Activated naive CD4-positive, alpha-beta T cell treated with anti-CD3 and anti-CD28 coated beads for 36 hours (primary cell): ENCODE measurements around the gene CENPVL1. TPM values are rescaled to one million over a fixed set of nuclear protein-coding genes. Genes with fewer than 3 reads are reported as not detected.
"Not testable (repeated sequence)": the region's sequence is repeated elsewhere in the genome, so short reads cannot be mapped to it uniquely, and the experiment has no call there.

ENCODE experiments used
- CTCF ChIA-PET: fragments of 350-600 bp; sonication (Branson Sonifier 250); formaldehyde crosslinking; loops from one replicate; lab custom pipeline; 2021; ENCODE audit warnings: antibody characterized with exemption; lab: Charles Lee
- DNase-seq: peaks from one replicate; pipeline ENCODE4 v3.0.0-alpha.2; 2020
- H3K27ac Mint-ChIP-seq: one replicate; pipeline ENCODE4 v1.8.0; 2021; ENCODE audit warnings: mild to moderate bottlenecking, mixed read lengths
- H3K27me3 Mint-ChIP-seq: one replicate; pipeline ENCODE4 v1.8.0; 2021; ENCODE audit warnings: low read depth, mixed read lengths
- H3K36me3 Mint-ChIP-seq: one replicate; pipeline ENCODE4 v1.8.0; 2021; ENCODE audit warnings: low read depth, mixed read lengths
- H3K4me1 Mint-ChIP-seq: one replicate; pipeline ENCODE4 v1.8.0; 2021; ENCODE audit warnings: low read depth, mixed read lengths
- H3K4me3 Mint-ChIP-seq: one replicate; pipeline ENCODE4 v1.8.0; 2021; ENCODE audit warnings: mild to moderate bottlenecking, moderate library complexity, mixed read lengths
- H3K9me3 Mint-ChIP-seq: one replicate; pipeline ENCODE4 v1.8.0; 2021; ENCODE audit warnings: mixed read lengths
- intact Hi-C: fragments of 100-400 bp; cut with micrococcal nuclease; formaldehyde crosslinking; loops from one replicate; pipeline ENCODE4 v1.15.1; 2023
- total RNA-seq, 2 experiments: library from RNA; stranded (reverse); gene quantifications; one replicate each; pipeline ENCODE4 v1.2.3, GENCODE V29; 2021

CENPVL1 gene
- not detected for total RNA-seq

GRCh38 chrX:51710277-51711164 is at the start of gene CENPVL1:
Gene CENPVL1 (plus strand): TSS chrX:51710512. CDS start chrX:51710512, 0 bp downstream.
- H3K4me1 Mint-ChIP-seq, DNase-seq, CTCF ChIA-PET, H3K36me3 Mint-ChIP-seq, intact Hi-C loops, H3K27ac Mint-ChIP-seq, H3K4me3 Mint-ChIP-seq, H3K9me3 Mint-ChIP-seq, H3K27me3 Mint-ChIP-seq: not testable (repeated sequence)

GRCh38 chrX:51665981-51666380 is 44.3 kb upstream of the CENPVL1 start:
- H3K27me3 Mint-ChIP-seq, result peaks cover 3% of the 10 kb centered on the region
- H3K4me3 Mint-ChIP-seq, result no peak overlapping the region
- CTCF ChIA-PET, result interaction anchor here (0.7 to 0.8 kb wide), 2 partner anchors 25 to 321 kb away, joined by 3 read pairs; no protein-coding TSS in a partner anchor
- H3K9me3 Mint-ChIP-seq, result no peaks in the 10 kb centered on the region
- H3K36me3 Mint-ChIP-seq, result no peaks in the 10 kb centered on the region
- H3K27ac Mint-ChIP-seq, result no peak overlapping the region
- DNase-seq, result no peak
- H3K4me1 Mint-ChIP-seq, result peaks cover 4% of the 10 kb centered on the region
- intact Hi-C loops, result no loop called here

GRCh38 chrX:51679689-51680433 is 30.5 kb upstream of the CENPVL1 start:
- H3K4me3 Mint-ChIP-seq, H3K4me1 Mint-ChIP-seq, H3K36me3 Mint-ChIP-seq, DNase-seq, CTCF ChIA-PET, H3K9me3 Mint-ChIP-seq, intact Hi-C loops, H3K27me3 Mint-ChIP-seq, H3K27ac Mint-ChIP-seq: not testable (repeated sequence)

GRCh38 chrX:51681808-51682719 is 28.2 kb upstream of the CENPVL1 start:
- H3K36me3 Mint-ChIP-seq, H3K4me3 Mint-ChIP-seq, H3K27me3 Mint-ChIP-seq, intact Hi-C loops, H3K9me3 Mint-ChIP-seq, H3K4me1 Mint-ChIP-seq, H3K27ac Mint-ChIP-seq, CTCF ChIA-PET, DNase-seq: not testable (repeated sequence)

GRCh38 chrX:51682720-51683062 is 27.6 kb upstream of the CENPVL1 start, which contains the start of gene CENPVL2:
Gene CENPVL2 (minus strand): TSS chrX:51682831. CDS start chrX:51682831, 0 bp downstream.
- H3K4me3 Mint-ChIP-seq, CTCF ChIA-PET, H3K36me3 Mint-ChIP-seq, intact Hi-C loops, H3K9me3 Mint-ChIP-seq, DNase-seq, H3K27me3 Mint-ChIP-seq, H3K27ac Mint-ChIP-seq, H3K4me1 Mint-ChIP-seq: not testable (repeated sequence)

GRCh38 chrX:51694254-51694653 is 16.1 kb upstream of the CENPVL1 start:
- intact Hi-C loops, result no loop called here
- no peaks in the 10 kb centered on the region for H3K36me3 Mint-ChIP-seq
- CTCF ChIA-PET, result no interaction called here
- no peaks in the 10 kb centered on the region for H3K4me1 Mint-ChIP-seq
- no peak for DNase-seq
- H3K4me3 Mint-ChIP-seq, result no peak overlapping the region
- no peaks in the 10 kb centered on the region for H3K9me3 Mint-ChIP-seq
- H3K27me3 Mint-ChIP-seq, result no peaks in the 10 kb centered on the region
- no peak overlapping the region for H3K27ac Mint-ChIP-seq

- intact Hi-C loops, result no loop called here
- Mint-ChIP-seq H3K27ac (no peak overlapping the region), H3K27me3 (no peaks in the 10 kb centered on the region), H3K36me3 (no peaks in the 10 kb centered on the region), H3K4me1 (no peaks in the 10 kb centered on the region), H3K4me3 (no peak overlapping the region), H3K9me3 (no peaks in the 10 kb centered on the region)
- CTCF ChIA-PET, result no interaction called here
- DNase-seq, result no peak
Measured at GRCh38 chrX:51697397-51697796, 12.9 kb upstream of the CENPVL1 start.

- H3K36me3 Mint-ChIP-seq, H3K27me3 Mint-ChIP-seq, intact Hi-C loops, H3K4me3 Mint-ChIP-seq, H3K4me1 Mint-ChIP-seq, CTCF ChIA-PET, H3K27ac Mint-ChIP-seq, H3K9me3 Mint-ChIP-seq, DNase-seq: not testable (repeated sequence)
Measured at GRCh38 chrX:51712943-51713647, 2.8 kb downstream of the CENPVL1 start.

- no peaks in the 10 kb centered on the region for H3K4me1 Mint-ChIP-seq
- no peak overlapping the region for H3K4me3 Mint-ChIP-seq
- no peak for DNase-seq
- CTCF ChIA-PET, result no interaction called here
- no peak overlapping the region for H3K27ac Mint-ChIP-seq
- peaks cover 3% of the 10 kb centered on the region for H3K27me3 Mint-ChIP-seq
- no peaks in the 10 kb centered on the region for H3K36me3 Mint-ChIP-seq
- intact Hi-C loops, result no loop called here
- no peaks in the 10 kb centered on the region for H3K9me3 Mint-ChIP-seq
Measured at GRCh38 chrX:51728202-51728601, 17.9 kb downstream of the CENPVL1 start.

GRCh38 chrX:51737091-51737490 is 26.8 kb downstream of the CENPVL1 start:
- intact Hi-C loops, result no loop called here
- Mint-ChIP-seq H3K4me1 (no peaks in the 10 kb centered on the region), H3K27me3 (peaks cover 15% of the 10 kb centered on the region), H3K9me3 (no peaks in the 10 kb centered on the region), H3K4me3 (no peak overlapping the region), H3K27ac (no peak overlapping the region), H3K36me3 (no peaks in the 10 kb centered on the region)
- CTCF ChIA-PET, result no interaction called here
- DNase-seq, result no peak

GRCh38 chrX:51742586-51742985 is 32.3 kb downstream of the CENPVL1 start:
- intact Hi-C loops, result no loop called here
- no peak overlapping the region for H3K27ac Mint-ChIP-seq
- no peak overlapping the region for H3K4me3 Mint-ChIP-seq
- peaks cover 22% of the 10 kb centered on the region for H3K36me3 Mint-ChIP-seq
- CTCF ChIA-PET, result no interaction called here
- peaks cover 2% of the 10 kb centered on the region for H3K27me3 Mint-ChIP-seq
- peaks cover 17% of the 10 kb centered on the region for H3K4me1 Mint-ChIP-seq
- peaks cover 24% of the 10 kb centered on the region for H3K9me3 Mint-ChIP-seq
- no peak for DNase-seq
